ENCODE measurements around the gene SLC9B2. TPM values are rescaled to one million over a fixed set of nuclear protein-coding genes. Genes with fewer than 3 reads are reported as not detected.
A peak's percentile ranks its signal among the peaks of the same experiment; 100 is the strongest.

SLC9B2 gene
- total RNA-seq, 1 donor from 2014 or later, result 34.7 TPM

DNA sequence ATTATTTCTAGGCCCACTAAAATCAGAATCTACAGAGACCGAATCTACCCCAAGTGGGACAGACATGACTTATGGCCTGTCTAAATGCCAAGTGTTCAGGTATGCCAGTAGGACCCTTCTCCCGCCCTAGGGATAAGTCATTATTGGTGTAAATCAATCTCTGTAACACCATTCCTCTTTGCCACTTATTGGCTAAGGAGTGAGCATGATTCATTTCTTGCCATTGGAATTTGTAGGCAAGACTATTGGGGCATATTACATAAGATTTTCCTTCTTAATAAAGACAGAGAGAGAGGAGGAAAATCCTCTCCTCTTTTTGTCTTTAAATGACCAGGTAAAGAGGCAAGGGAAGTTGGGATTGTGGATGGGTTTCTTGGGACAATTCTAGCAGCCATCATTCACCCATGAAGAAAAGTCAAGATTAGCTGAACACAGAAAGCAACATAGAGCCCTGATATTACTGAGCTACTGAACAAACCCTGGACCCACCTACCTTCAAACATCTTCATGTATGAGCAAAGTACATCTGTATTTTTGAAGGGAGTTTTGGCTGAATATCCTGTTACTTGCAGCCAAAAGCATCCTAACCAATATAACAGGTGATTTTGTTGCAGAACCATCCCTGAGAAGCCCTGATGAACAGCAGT, 2.6 kb downstream of the SLC9B2 start:
- no peak for DNase-seq (ENCODE audit: low spot score)
- intact Hi-C loops (cut with micrococcal nuclease), result loop anchor here (2.0 kb wide), 1 partner anchor 571 kb away; no protein-coding TSS in a partner anchor
- H3K4me3 Mint-ChIP-seq, result peak overlapping the region; percentile 99
- no peaks in the 10 kb centered on the region for H3K27me3 Mint-ChIP-seq (ENCODE audit: insufficient read depth)
- H3K27ac Mint-ChIP-seq, result peak overlapping the region; percentile 23
- H3K9me3 Mint-ChIP-seq, result no peaks in the 10 kb centered on the region
- peaks cover 26% of the 10 kb centered on the region for H3K36me3 Mint-ChIP-seq (ENCODE audit: low read depth)
- H3K4me1 Mint-ChIP-seq (ENCODE audit: low read depth), result peaks cover 53% of the 10 kb centered on the region

DNA sequence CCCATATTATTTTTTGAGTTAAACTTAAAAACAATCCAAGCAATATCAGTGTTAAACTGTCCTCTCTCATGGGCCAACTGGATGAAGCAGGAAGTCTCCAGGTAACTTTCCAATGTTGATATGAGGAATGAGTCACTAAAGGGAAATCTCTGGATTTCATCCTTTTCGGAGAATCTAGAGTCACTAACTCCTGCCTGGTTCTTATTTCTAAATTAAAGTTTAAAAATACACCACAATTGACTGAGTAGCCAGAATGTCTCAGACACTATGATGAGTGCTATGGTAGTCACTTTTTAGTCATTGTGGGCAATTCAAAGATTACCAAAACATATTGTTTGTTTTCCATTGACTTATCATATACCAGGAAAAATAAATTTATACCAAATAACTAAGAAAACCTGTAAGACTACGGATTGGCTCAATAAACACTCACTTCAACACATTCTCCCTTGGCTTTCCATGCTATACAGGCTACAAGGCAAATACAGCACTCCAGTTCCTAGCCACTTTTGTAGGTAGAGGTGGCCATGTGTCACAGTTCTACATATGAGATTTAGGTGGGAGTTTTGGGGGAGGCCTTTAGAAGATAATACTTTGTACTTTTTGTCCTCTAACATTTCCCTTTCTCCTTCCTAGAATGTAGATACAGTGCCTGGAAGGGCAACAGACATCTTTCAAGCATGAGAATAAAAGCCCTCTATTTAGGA, 8.6 kb downstream of the SLC9B2 start:
- Mint-ChIP-seq H3K4me1 (ENCODE audit: low read depth) (peaks cover 30% of the 10 kb centered on the region), H3K4me3 (no peak overlapping the region), H3K27me3 (ENCODE audit: insufficient read depth) (no peaks in the 10 kb centered on the region), H3K36me3 (ENCODE audit: low read depth) (peaks cover 42% of the 10 kb centered on the region), H3K9me3 (no peaks in the 10 kb centered on the region), H3K27ac (no peak overlapping the region)
- intact Hi-C loops (cut with micrococcal nuclease), result loop anchor here (1.0 kb wide), 1 partner anchor 8 kb away; the partner anchor contains the start of gene SLC9B2
- no peak for DNase-seq (ENCODE audit: low spot score)

DNA sequence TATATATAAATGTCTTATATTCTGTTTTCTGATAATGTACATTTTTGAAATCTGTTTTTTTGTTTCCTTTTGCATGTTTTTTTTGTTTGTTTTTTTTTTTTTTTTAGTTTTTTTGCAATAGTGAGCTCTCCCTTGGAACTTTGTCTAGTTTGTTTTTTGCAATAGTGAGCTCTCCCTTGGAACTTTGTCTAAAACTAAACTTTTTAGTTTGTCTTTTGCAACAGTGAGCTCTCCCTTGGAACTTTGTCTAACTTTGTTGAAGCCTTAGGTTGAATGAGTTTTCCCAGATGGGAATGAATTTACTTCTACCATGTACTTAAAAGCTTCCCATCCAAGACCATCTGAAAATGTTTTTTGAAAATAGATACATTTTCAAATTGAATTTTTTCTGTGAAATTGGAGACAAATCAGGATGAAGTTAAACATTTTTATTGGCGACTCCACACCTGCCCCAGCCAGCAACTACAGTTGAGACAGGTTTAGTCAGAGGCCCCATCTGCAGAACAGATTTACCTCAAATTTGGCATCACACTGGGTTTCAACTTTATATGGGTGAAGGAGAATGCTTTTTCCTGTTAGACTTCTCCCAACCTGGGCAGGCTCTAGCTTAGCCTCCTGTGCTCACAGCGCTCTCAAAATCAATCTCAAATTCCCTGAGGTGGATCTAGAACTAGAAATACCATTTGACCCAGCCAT, 16.0 kb downstream of the SLC9B2 start:
- Mint-ChIP-seq H3K36me3 (ENCODE audit: low read depth) (peaks cover 36% of the 10 kb centered on the region), H3K27me3 (ENCODE audit: insufficient read depth) (no peaks in the 10 kb centered on the region), H3K9me3 (no peaks in the 10 kb centered on the region), H3K4me3 (no peak overlapping the region), H3K27ac (no peak overlapping the region), H3K4me1 (ENCODE audit: low read depth) (peaks cover 6% of the 10 kb centered on the region)
- no peak for DNase-seq (ENCODE audit: low spot score)
- intact Hi-C loops (cut with micrococcal nuclease), result no loop called here

DNA sequence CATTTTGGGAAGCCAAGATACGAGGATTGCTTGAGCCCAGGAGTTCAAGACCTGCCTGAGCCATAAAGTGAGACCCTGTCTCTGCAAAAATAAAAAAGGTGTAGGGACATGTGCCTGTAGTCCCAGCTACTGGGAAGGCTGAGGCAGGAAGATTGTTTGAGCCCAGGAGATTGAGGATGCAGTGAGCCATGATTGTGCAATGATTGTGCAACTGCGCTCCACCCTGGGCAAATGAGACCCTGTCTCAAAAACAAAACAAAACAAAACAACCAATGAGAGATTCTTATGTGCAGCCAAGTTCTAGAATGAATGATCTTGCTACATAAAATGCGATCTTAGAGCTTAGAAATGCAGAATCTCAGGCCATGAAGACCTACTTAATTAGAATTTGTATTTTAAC, 22.5 kb downstream of the SLC9B2 start:
- Mint-ChIP-seq H3K9me3 (no peaks in the 10 kb centered on the region), H3K27ac (no peak overlapping the region), H3K27me3 (ENCODE audit: insufficient read depth) (no peaks in the 10 kb centered on the region), H3K4me1 (ENCODE audit: low read depth) (peaks cover 14% of the 10 kb centered on the region), H3K36me3 (ENCODE audit: low read depth) (peaks cover 13% of the 10 kb centered on the region), H3K4me3 (no peak overlapping the region)
- DNase-seq (ENCODE audit: low spot score), result no peak
- intact Hi-C loops (cut with micrococcal nuclease), result no loop called here

DNA sequence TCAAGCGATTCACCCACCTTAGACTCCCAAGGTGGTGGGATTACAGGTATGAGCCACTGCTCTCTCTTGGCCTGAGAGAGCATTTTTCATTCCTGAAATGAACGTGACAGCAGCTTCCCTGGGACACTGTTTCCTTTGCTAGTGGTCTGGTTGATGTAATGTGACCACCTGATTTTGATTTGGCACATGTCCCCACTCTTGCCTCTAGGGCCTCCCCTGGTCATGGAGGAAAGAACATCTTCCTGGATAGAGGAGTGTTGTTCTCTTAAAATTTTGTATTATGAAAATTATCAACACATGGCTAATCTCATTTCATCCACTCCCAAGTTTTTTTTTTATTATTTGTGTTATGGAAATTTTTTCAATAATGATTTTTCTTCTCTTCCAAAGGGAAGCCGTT, 23.8 kb downstream of the SLC9B2 start:
- Mint-ChIP-seq H3K27me3 (ENCODE audit: insufficient read depth) (no peaks in the 10 kb centered on the region), H3K4me1 (ENCODE audit: low read depth) (peaks cover 14% of the 10 kb centered on the region), H3K27ac (no peak overlapping the region), H3K4me3 (no peak overlapping the region), H3K9me3 (no peaks in the 10 kb centered on the region), H3K36me3 (ENCODE audit: low read depth) (peaks cover 16% of the 10 kb centered on the region)
- no peak for DNase-seq (ENCODE audit: low spot score)
- intact Hi-C loops (cut with micrococcal nuclease), result no loop called here

DNA sequence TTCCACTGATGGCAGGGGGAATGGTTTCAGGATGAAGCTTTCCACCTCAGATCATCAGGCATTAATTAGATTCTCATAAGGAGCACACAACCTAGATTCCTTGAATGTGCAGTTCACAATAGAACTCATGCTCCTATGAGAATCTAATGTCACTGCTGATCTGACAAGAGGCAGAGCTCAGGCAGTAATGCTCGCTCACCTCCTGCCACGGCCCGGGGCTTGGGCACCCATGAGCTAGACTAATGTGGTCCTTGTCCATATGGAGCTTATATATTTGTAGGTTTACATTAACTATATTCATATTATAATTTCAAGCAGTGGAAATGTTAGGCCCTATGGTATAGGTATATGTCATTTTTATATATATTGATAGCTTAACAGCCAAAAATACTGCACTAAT, 24.4 kb downstream of the SLC9B2 start:
- Mint-ChIP-seq H3K9me3 (no peaks in the 10 kb centered on the region), H3K4me1 (ENCODE audit: low read depth) (peaks cover 14% of the 10 kb centered on the region), H3K36me3 (ENCODE audit: low read depth) (peaks cover 19% of the 10 kb centered on the region), H3K27ac (no peak overlapping the region), H3K27me3 (ENCODE audit: insufficient read depth) (no peaks in the 10 kb centered on the region), H3K4me3 (no peak overlapping the region)
- intact Hi-C loops (cut with micrococcal nuclease), result no loop called here
- DNase-seq (ENCODE audit: low spot score), result no peak

DNA sequence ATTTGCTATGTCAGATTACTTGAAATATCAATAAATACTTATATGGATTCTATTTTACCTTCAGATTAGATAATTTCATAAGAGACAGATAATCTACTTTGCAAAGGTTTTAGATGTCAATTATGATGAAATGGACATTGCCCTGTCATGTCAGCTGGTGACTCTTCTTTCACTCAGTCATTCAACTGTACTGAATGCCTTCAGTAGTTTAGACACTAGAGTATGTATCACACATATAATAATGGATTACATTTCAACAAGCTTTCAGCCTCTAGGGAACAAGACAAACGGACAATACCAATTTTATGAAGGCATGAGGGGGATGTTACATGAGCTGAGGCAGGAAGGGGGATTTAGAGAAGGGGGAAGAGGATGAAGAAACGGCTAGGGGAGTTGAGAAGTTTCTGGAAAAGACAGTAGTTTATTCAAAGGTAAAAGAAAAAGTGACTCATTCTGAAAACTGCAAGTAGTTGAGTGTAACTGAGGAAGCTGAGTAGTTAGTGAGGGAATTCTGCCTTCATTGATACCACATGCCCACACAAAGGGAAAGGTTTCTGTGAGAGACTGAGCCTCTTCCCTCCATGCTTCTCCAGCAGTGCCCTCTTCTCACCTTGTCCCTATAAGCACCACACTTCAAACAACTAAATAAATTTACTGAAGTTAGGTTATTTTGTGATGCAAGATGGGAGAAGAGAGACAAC, 25.7 kb downstream of the SLC9B2 start:
- Mint-ChIP-seq H3K4me3 (no peak overlapping the region), H3K27ac (peak overlapping the region; percentile 89), H3K4me1 (ENCODE audit: low read depth) (peaks cover 23% of the 10 kb centered on the region), H3K27me3 (ENCODE audit: insufficient read depth) (no peaks in the 10 kb centered on the region), H3K9me3 (no peaks in the 10 kb centered on the region), H3K36me3 (ENCODE audit: low read depth) (peaks cover 26% of the 10 kb centered on the region)
- intact Hi-C loops (cut with micrococcal nuclease), result no loop called here
- DNase-seq (ENCODE audit: low spot score), result no peak

DNA sequence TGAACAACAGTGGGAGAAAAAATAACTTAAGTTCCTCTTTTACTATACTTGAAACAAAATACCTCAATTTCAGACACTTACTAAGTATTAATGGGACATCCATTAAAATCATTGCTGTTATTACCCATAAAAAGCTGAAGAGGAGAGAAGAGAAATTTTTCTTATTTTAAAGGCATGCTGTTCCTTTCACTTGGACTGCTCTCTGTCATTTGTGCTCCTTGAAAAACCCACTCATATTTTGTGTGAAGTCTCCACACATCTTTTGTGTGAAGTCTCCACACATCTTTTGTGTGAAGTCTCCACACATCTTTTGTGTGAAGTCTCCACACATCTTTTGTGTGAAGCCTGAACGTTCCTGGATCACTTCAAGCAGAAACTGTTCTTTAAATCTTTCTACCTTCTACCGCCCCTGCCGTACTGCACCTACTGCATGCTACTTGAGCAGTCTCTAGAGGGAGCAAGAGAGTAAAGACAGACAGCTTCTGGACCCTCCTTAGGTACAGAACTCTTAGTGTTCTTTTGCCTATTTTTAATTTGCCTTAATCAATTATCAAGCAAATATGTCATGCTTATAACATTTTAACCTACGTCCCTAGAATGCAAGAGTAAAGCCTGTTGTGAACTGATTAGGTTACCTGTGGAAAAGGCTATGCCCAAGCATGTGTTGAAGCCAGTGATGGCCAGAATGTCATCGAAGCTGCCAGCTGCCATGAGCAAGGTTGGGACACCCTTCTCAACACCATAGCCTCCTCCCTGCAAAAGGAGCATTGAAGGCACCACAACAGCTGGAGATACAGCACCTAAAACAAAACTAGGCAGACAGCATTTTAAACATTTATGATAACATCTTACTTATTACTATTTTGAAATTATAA, 29.9 kb downstream of the SLC9B2 start:
- intact Hi-C loops (cut with micrococcal nuclease), result loop anchor here (1.0 to 2.0 kb wide), 3 partner anchors 30 to 52 kb away; partner anchors contain the start of genes BDH2 and SLC9B2
- Mint-ChIP-seq H3K27ac (no peak overlapping the region), H3K36me3 (ENCODE audit: low read depth) (peaks cover 39% of the 10 kb centered on the region), H3K9me3 (no peaks in the 10 kb centered on the region), H3K27me3 (ENCODE audit: insufficient read depth) (no peaks in the 10 kb centered on the region), H3K4me1 (ENCODE audit: low read depth) (peaks cover 19% of the 10 kb centered on the region), H3K4me3 (no peak overlapping the region)
- peak; percentile 20 for DNase-seq (ENCODE audit: low spot score)

DNA sequence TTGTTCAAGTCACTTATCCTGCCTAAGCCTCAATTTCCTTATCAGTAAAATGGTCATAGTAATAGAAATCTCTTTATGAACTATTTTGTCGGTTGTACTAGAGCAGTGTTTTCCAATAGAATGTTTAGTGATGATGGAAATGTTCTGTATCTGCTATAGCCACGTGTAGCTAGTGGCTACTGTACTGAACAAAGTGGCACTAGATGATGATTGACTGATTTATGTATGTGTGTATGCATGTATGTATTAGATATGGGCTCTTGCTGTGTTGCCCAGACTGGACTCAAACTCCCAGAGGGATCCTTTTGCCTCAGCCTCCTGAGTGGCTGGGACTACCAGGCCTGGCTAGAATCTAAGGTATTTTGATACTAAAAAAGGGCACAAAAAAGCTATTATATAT, 32.4 kb downstream of the SLC9B2 start:
- Mint-ChIP-seq H3K27ac (no peak overlapping the region), H3K4me1 (ENCODE audit: low read depth) (peaks cover 8% of the 10 kb centered on the region), H3K9me3 (no peaks in the 10 kb centered on the region), H3K36me3 (ENCODE audit: low read depth) (peaks cover 37% of the 10 kb centered on the region), H3K4me3 (no peak overlapping the region), H3K27me3 (ENCODE audit: insufficient read depth) (no peaks in the 10 kb centered on the region)
- no peak for DNase-seq (ENCODE audit: low spot score)
- intact Hi-C loops (cut with micrococcal nuclease), result no loop called here

DNA sequence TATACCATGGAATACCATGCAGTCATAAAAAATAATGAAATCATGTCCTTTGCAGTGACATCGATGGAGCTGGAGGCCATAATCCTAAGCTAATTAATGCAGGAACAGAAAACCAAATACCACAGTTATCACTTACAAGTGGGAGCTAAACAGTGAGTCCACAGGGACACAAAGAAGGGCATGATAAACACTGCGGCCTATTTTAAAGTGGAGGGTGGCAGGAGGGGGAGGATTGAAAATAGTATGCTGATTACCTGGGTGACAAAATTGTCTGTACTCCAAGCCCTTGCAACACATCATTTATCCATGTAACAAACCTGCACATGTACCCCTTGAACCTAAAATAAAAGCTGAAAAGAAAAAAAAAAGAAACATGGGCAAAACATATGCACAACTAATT, 40.4 kb downstream of the SLC9B2 start:
- Mint-ChIP-seq H3K4me1 (ENCODE audit: low read depth) (peaks cover 19% of the 10 kb centered on the region), H3K27ac (no peak overlapping the region), H3K9me3 (no peaks in the 10 kb centered on the region), H3K36me3 (ENCODE audit: low read depth) (peaks cover 21% of the 10 kb centered on the region), H3K4me3 (no peak overlapping the region), H3K27me3 (ENCODE audit: insufficient read depth) (no peaks in the 10 kb centered on the region)
- intact Hi-C loops (cut with micrococcal nuclease), result no loop called here
- DNase-seq (ENCODE audit: low spot score), result no peak

DNA sequence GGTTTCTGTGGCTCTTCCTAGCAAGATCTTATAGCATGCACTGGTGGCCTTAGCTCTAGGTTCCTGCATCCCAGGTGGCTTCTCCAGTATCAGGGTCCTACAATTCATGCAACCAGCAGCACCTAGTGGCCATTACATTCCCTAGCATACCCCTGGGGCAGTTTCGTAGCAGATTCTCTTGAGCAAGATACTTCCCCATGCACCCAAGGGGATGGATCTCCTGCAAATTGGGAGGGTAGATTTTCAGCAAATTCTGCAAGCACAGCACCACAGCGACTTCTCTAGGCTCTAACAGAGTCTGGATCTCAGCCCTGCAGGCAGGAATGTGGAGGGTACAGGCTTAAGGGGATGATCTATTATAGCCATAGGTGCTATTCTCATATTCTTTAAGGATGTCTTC, 44.0 kb downstream of the SLC9B2 start:
- no peak overlapping the region for H3K4me3 Mint-ChIP-seq
- H3K27me3 Mint-ChIP-seq (ENCODE audit: insufficient read depth), result no peaks in the 10 kb centered on the region
- no peak overlapping the region for H3K27ac Mint-ChIP-seq
- peaks cover 35% of the 10 kb centered on the region for H3K36me3 Mint-ChIP-seq (ENCODE audit: low read depth)
- DNase-seq (ENCODE audit: low spot score), result no peak
- H3K9me3 Mint-ChIP-seq, result no peaks in the 10 kb centered on the region
- intact Hi-C loops (cut with micrococcal nuclease), result no loop called here
- H3K4me1 Mint-ChIP-seq (ENCODE audit: low read depth), result peaks cover 19% of the 10 kb centered on the region

DNA sequence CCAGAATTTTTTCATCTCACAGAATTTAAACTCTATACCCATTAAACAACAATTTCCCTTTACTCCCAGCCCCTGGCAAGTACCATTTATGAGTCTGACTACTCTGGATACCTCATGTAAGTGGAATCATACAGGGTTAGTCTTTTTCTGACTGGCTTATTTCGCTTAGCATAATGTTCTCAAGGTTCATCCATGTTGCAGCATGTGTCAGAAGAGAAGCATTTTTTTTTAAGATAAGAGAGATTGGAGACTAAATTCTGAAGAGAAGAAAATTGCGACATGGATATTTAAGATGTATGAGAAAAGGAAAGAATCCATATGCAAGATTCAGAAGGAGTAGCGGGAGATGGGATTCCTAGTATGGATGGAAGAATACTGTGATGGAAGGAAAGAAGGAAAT, 45.8 kb downstream of the SLC9B2 start:
- H3K27ac Mint-ChIP-seq, result no peak overlapping the region
- H3K9me3 Mint-ChIP-seq, result no peaks in the 10 kb centered on the region
- no peak for DNase-seq (ENCODE audit: low spot score)
- peaks cover 25% of the 10 kb centered on the region for H3K36me3 Mint-ChIP-seq (ENCODE audit: low read depth)
- peaks cover 25% of the 10 kb centered on the region for H3K4me1 Mint-ChIP-seq (ENCODE audit: low read depth)
- intact Hi-C loops (cut with micrococcal nuclease), result no loop called here
- no peaks in the 10 kb centered on the region for H3K27me3 Mint-ChIP-seq (ENCODE audit: insufficient read depth)
- H3K4me3 Mint-ChIP-seq, result no peak overlapping the region
